ENCODE results near the gene PRR23E.

The PRR23E gene

DNA sequence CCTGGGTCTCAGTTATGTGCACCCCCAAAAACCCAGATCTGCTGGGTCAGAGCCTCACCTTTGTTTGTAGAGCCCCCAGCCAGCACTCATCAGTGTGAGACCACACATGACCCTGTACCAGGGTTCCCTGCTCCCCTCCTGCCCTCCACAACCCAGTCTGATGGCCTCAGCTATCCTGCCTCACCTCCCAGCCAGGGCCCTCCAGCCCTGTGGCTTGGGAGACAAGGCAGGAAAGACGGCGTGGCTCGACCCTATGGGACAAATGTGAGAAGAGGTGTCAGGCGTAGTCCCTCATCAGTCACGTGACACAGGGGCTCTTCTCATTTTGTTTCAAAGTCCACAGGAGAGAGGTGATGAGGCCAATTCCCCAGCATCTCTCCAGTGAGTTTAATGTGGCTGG is 28.3 kb upstream of the PRR23E start:
- no peak for DNase-seq (ENCODE audit: low read depth)
- TF ChIP-seq, protein P1, sequence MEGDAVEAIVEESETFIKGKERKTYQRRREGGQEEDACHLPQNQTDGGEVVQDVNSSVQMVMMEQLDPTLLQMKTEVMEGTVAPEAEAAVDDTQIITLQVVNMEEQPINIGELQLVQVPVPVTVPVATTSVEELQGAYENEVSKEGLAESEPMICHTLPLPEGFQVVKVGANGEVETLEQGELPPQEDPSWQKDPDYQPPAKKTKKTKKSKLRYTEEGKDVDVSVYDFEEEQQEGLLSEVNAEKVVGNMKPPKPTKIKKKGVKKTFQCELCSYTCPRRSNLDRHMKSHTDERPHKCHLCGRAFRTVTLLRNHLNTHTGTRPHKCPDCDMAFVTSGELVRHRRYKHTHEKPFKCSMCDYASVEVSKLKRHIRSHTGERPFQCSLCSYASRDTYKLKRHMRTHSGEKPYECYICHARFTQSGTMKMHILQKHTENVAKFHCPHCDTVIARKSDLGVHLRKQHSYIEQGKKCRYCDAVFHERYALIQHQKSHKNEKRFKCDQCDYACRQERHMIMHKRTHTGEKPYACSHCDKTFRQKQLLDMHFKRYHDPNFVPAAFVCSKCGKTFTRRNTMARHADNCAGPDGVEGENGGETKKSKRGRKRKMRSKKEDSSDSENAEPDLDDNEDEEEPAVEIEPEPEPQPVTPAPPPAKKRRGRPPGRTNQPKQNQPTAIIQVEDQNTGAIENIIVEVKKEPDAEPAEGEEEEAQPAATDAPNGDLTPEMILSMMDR (conservative IDR thresholded peaks at IDR 0.05; ENCODE audit: low read depth, low read length), result no peak
- H3K4me3 ChIP-seq (ENCODE audit: low read length), result no peak overlapping the region

DNA sequence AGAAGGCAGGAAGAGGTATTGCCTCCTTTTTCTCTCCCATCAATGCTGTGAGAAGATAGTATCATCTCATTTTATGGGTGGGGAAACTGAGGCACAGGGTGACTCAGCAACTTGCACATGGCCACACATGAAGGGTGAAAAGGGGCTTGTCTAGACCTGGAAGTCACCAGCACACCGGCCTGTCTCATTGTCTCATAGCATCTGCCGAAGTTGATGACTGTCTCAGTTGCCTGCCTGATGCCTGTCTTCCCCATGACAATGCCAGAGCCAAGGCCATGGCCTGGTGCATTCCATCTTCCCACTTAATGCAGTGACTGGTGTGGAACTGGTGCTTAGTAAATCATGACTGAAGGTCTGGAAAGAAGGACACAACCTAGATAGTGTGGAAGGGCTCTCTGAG is 27.9 kb upstream of the PRR23E start:
- no peak overlapping the region for H3K4me3 ChIP-seq (ENCODE audit: low read length)
- DNase-seq (ENCODE audit: low read depth), result no peak
- TF ChIP-seq, protein P1 (conservative IDR thresholded peaks at IDR 0.05; ENCODE audit: low read depth, low read length), result no peak

DNA sequence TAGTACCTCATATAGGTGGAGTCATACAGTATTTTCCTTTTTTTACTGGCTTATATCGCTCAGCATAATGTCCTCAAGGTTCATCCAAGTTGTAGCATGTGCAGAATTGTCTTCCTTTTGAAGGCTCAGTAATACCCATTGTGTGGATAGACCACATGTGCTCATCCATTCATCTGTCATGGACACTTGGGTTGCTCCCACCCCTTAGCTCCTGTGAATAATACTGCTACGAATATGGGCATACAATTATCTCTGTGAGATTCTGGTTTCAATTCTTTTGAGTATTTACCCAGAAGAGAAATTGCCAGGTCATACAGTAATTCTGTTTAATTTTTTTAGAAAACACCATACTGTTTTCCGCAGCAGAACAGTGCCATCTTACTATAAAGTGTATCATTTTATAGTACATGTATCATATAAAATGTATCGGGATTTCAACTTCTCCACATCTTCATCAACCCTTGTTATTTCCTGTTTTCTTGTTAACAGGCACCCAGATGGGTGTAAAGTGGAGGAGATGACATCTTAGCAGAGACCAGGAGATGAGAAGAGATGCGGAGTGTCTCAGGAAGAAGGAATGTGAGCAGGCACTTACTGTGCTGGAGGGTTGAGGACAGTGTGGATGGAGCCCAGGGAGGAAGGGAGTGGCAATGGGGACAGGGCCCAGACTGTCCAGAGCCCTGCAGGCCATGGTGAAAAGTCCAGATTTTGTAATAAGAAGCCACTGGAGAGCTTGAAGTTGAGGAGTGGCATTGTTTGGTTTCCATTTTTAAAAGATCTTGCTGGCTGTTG is 27.0 kb upstream of the PRR23E start:
- no peak overlapping the region for H3K4me3 ChIP-seq (ENCODE audit: low read length)
- no peak for DNase-seq (ENCODE audit: low read depth)
- TF ChIP-seq, protein P1 (conservative IDR thresholded peaks at IDR 0.05; ENCODE audit: low read depth, low read length), result no peak

DNA sequence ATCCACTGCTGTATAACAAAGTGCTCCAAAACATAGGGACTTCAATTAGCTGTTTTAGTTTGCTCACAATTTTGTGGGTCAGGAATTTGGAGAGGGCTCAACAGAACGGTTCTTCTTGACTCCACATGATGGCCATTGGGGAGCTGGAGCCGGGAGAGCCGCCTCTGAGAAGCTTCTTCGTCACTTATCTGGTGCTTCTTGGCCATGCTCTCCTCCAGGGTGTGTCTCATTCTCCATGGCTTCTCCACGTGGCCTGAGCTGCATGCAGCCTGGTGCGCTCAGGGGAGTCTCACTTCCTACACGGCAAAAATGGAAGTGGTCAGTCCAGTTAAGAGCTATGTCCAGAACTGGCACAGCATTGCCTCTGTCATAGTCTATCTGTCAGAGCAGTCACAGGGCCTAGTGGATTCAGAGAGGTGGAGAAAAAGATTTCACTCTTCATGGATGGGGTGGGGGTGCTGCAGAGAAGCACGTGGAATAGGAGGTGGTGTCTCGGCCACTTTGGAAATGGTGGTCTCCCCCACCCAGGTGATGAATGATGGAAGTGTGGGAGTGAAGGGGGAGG is 26.3 kb upstream of the PRR23E start:
- TF ChIP-seq, protein P1 (conservative IDR thresholded peaks at IDR 0.05; ENCODE audit: low read depth, low read length), result no peak
- no peak for DNase-seq (ENCODE audit: low read depth)

DNA sequence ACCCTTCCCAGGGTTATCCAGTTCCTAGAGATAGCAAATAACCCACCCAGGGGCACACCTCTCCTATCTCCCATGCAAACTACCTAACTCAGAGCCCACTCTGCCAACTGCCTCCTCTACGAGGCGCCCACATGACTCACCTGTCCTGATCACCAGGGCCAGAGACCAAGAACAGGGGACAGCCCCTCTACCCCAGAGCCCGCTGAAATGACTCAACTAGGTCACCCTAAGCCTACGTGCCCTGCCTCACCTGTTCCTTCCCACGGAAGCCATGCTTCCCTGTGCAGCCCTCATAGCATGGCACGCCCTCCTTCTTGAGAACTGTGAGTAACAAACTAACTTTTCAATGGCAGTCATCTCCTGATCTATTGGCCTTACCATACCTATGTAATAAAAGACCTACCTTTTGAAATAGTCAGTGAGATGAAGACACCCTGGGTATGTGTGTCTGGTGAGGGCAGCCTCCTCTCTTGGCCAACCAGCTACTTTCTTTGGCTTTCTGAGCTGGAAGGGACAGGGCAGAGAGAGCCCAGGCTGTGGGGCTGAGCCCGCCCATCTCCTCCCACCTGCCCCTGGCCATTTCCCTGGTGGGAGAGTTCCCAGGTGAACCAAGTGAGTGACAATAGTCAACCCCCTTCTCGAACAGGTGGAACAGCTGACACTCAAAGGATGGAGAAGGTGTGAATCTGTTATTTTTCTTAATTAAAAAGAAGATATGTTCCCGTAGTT is 25.5 kb upstream of the PRR23E start:
- TF ChIP-seq, protein P1 (conservative IDR thresholded peaks at IDR 0.05; ENCODE audit: low read depth, low read length), result no peak
- DNase-seq (ENCODE audit: low read depth), result no peak
- no peak overlapping the region for H3K4me3 ChIP-seq (ENCODE audit: low read length)

More for the DNA sequence above, 26.3 kb upstream of the PRR23E start:
- no peak overlapping the region for H3K4me3 ChIP-seq (ENCODE audit: low read length)

DNA sequence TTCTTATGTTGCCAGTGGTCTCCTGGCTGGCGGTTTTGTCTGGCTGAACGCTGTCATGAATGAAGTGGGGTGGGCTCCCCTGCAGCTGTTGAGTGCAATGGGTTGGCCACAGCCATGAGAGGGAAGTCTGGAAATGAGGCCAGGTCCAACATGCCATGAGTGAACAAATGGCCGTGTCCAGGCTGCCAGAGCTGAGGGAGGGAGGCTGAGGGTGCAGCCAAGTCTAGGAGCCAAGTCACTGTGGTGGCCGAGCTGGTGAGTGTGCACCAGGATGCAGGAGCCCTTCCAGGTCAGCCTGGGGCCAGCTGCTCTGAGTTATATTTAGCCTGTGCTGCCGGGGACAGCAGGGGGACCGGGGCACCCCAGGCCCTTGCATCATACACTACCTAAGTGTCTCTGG is 24.7 kb upstream of the PRR23E start:
- no peak for DNase-seq (ENCODE audit: low read depth)
- TF ChIP-seq, protein P1 (conservative IDR thresholded peaks at IDR 0.05; ENCODE audit: low read depth, low read length), result no peak
- H3K4me3 ChIP-seq (ENCODE audit: low read length), result no peak overlapping the region
